Tibial nerve (tissue), 4 donors: Measurements from ENCODE around the gene MCU. TPM values are rescaled to one million over a fixed set of nuclear protein-coding genes. Genes with fewer than 3 reads are reported as not detected.

Experiments used
- DNase-seq, 2 donors: peaks; one replicate each; pipeline ENCODE4 v3.0.0-alpha.2; 2019; ENCODE audit warnings: low spot score in 2 of 2
- H3K27ac ChIP-seq, 4 donors: fragments of 200-600 bp; sonication (generic) in 3 of 4; one replicate each; pipeline ENCODE4 v1.5.1; 2017 to 2019; ENCODE audit warnings: mild to moderate bottlenecking in 1 of 4
- H3K27me3 ChIP-seq, 2 donors: fragments of 200-600 bp; sonication (generic) in 1 of 2; one replicate each; pipeline versions ENCODE4 v1.5.1 to v1.6.0; 2017 to 2019
- H3K36me3 ChIP-seq, 3 donors: fragments of 200-600 bp; sonication (generic); one replicate each; pipeline ENCODE4 v1.5.1; 2018 to 2019
- H3K4me1 ChIP-seq, 4 donors: fragments of 200-600 bp; sonication (generic) in 3 of 4; one replicate each; pipeline ENCODE4 v1.5.1; 2017 to 2019
- H3K4me3 ChIP-seq, 4 donors: fragments of 200-600 bp; sonication (generic) in 3 of 4; one replicate each; pipeline ENCODE4 v1.5.1; 2017 to 2019; ENCODE audit warnings: mild to moderate bottlenecking in 1 of 4, moderate library complexity in 1 of 4
- H3K9me3 ChIP-seq, 4 donors: fragments of 200-600 bp; sonication (generic) in 3 of 4; one replicate each; pipeline ENCODE4 v1.5.1; 2017 to 2019
- CTCF ChIP-seq, 5 experiments: fragments of 200-600 bp in 3 of 5; fragments of 450-650 bp in 2 of 5; sonication (generic) in 3 of 5; IDR thresholded peaks; one replicate each; pipeline ENCODE4 v1.5.1; 2016 to 2019; ENCODE audit warnings: antibody characterized with exemption in 5 of 5, mild to moderate bottlenecking in 3 of 5, moderate library complexity in 2 of 5
- EP300 ChIP-seq, 2 donors: sonication (generic); formaldehyde crosslinking; IDR thresholded peaks; one replicate each; pipeline ENCODE4 v1.6.1; 2017; ENCODE audit warnings: antibody characterized with exemption in 2 of 2, mild to moderate bottlenecking in 1 of 2
- POLR2A ChIP-seq, 2 donors: fragments of 450-650 bp; IDR thresholded peaks; one replicate each; pipeline ENCODE4 v1.6.1; 2017; ENCODE audit warnings: antibody characterized with exemption in 2 of 2, mild to moderate bottlenecking in 2 of 2, moderate library complexity in 2 of 2
- WGBS, 2 donors: methylation state at CpG; one replicate each; pipeline ENCODE4 v1.1.5; 2018; 5-methylcytosine and 5-hydroxymethylcytosine counted together
- total RNA-seq, 4 donors: library from RNA; depleted of rRNA; stranded (reverse); fragments of >200 nt; gene quantifications; one replicate each; pipeline ENCODE4 v1.1.0, GENCODE V29; 2016

The MCU gene
- total RNA-seq, 4 donors from 2014 or later = 6.7 to 16.4 (median 14.2) TPM

- H3K27ac ChIP-seq = no peak overlapping the region
- WGBS, 2 donors = 64 to 72% methylated on average over 2 of the region's 2 CpGs
- H3K9me3 ChIP-seq = peaks cover 0 to 6% (median 0%) of the 10 kb centered on the region in 4 donors
- H3K4me3 ChIP-seq = no peak overlapping the region
- no peaks in the 10 kb centered on the region for H3K36me3 ChIP-seq
- no peaks in the 10 kb centered on the region for H3K4me1 ChIP-seq
- no peak for TF ChIP-seq EP300 (IDR thresholded peaks at IDR 0.05)
- TF ChIP-seq POLR2A (IDR thresholded peaks at IDR 0.05) = no peak
- no peak for TF ChIP-seq CTCF (IDR thresholded peaks at IDR 0.05)
- no peak for DNase-seq
- H3K27me3 ChIP-seq = no peaks in the 10 kb centered on the region
These were observed 158.9 kb downstream of the MCU start for GRCh38 chr10:72850861-72851260.

DNA sequence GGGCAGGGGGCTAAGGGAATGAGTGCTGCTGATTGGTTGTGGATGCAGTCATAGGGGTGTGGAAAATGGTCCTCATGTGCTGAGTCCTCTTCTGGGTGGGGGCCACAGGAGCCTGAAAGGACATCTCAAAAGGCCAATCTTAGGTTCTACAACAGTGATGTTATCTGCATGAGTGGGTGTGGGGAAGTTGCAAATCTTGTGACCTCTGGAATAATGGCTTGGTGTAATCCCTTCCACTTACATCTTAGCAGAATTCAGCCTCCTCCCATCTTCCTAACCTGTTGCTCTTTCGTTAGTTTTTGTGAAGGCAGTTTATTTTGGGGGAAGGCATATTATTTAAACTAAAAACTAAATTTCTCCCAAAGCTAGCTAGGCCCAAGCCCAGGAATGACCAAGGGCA, 159.6 kb downstream of the MCU start:
- no peak for DNase-seq
- H3K9me3 ChIP-seq = peaks cover 0 to 6% (median 0%) of the 10 kb centered on the region in 4 donors
- no peaks in the 10 kb centered on the region for H3K27me3 ChIP-seq
- no peaks in the 10 kb centered on the region for H3K4me1 ChIP-seq
- TF ChIP-seq POLR2A (IDR thresholded peaks at IDR 0.05) (no peak), EP300 (IDR thresholded peaks at IDR 0.05) (no peak), CTCF (IDR thresholded peaks at IDR 0.05) (no peak)
- WGBS, 2 donors = 88 to 89% methylated on average over 1 of the region's 1 CpG
- no peak overlapping the region for H3K4me3 ChIP-seq
- H3K27ac ChIP-seq = no peak overlapping the region
- no peaks in the 10 kb centered on the region for H3K36me3 ChIP-seq

GRCh38 chr10:72852508-72852907, 160.6 kb downstream of the MCU start:
- TF ChIP-seq CTCF (IDR thresholded peaks at IDR 0.05) (no peak), EP300 (IDR thresholded peaks at IDR 0.05) (no peak), POLR2A (IDR thresholded peaks at IDR 0.05) (no peak)
- Histone ChIP-seq H3K36me3 (no peaks in the 10 kb centered on the region), H3K4me1 (no peaks in the 10 kb centered on the region), H3K9me3 (peaks cover 0 to 6% (median 0%) of the 10 kb centered on the region in 4 donors), H3K27ac (no peak overlapping the region), H3K4me3 (no peak overlapping the region), H3K27me3 (no peaks in the 10 kb centered on the region)
- DNase-seq = no peak
- 85 to 96% methylated on average over 2 of the region's 2 CpGs for WGBS, 2 donors

GRCh38 chr10:72855129-72855528, 163.2 kb downstream of the MCU start:
- TF ChIP-seq POLR2A (IDR thresholded peaks at IDR 0.05) (no peak), CTCF (IDR thresholded peaks at IDR 0.05) (no peak)
- Histone ChIP-seq H3K4me1 (no peaks in the 10 kb centered on the region), H3K9me3 (peaks cover 0 to 6% (median 0%) of the 10 kb centered on the region in 4 donors), H3K36me3 (no peaks in the 10 kb centered on the region), H3K27me3 (no peaks in the 10 kb centered on the region), H3K4me3 (no peak overlapping the region), H3K27ac (no peak overlapping the region)
- no peak for DNase-seq

GRCh38 chr10:72855790-72856189, 163.8 kb downstream of the MCU start:
- TF ChIP-seq CTCF (IDR thresholded peaks at IDR 0.05) (no peak), EP300 (IDR thresholded peaks at IDR 0.05) (no peak), POLR2A (IDR thresholded peaks at IDR 0.05) (no peak)
- H3K9me3 ChIP-seq = peaks cover 0 to 6% (median 0%) of the 10 kb centered on the region in 4 donors
- 72 to 83% methylated on average over 2 of the region's 2 CpGs for WGBS, 2 donors
- no peak overlapping the region for H3K27ac ChIP-seq
- no peaks in the 10 kb centered on the region for H3K27me3 ChIP-seq
- H3K36me3 ChIP-seq = peaks cover 0 to 5% (median 0%) of the 10 kb centered on the region in 3 donors
- no peak for DNase-seq
- H3K4me3 ChIP-seq = no peak overlapping the region
- H3K4me1 ChIP-seq = no peaks in the 10 kb centered on the region
